ENCODE measurements around the gene CEP68. TPM values are rescaled to one million over a fixed set of nuclear protein-coding genes. Genes with fewer than 3 reads are reported as not detected.
A peak's percentile ranks its signal among the peaks of the same experiment; 100 is the strongest.

CEP68 gene
- total RNA-seq, 4 donors from 2014 or later, result 17.5 to 53.4 (median 27.6) TPM

DNA sequence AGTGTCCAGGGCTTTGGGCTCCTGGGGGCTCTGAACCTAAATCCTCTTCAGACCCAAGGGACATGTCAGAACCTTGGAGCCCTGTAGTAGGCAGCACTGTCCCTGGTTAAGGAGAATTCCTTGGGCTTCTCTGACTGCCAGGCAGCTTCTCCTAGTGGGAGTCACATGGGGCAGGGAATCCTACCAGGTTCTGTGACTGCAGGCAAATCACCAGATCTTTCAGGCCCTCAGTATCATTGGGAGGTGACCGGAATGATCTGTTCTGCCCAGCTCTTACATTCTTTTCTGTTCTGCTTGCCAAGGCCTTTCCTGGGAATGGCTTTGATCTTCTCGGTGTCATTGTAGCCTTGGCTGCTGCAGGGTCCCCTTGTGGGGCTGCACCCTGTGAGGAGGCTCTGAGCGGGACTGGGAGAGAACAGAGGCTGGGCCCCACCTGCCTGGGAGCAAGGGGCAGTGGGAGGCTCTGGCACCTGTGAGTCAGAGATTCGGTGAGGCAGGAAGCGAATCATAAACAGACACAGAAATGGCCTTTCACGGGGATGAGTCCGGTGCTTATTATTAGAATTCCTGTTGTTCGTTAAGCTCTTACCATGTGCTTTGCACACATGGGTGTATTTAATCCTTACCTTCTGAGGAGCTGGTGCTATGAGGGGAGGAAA is 14.1 kb downstream of the CEP68 start:
- peaks cover 66% of the 10 kb centered on the region for H3K4me1 ChIP-seq
- H3K27ac ChIP-seq, result peak overlapping the region; percentile 61
- TF ChIP-seq POLR2A (IDR thresholded peaks at IDR 0.05), result no peak
- peak in 1 of 2 donors; percentile 12 for TF ChIP-seq CTCF (IDR thresholded peaks at IDR 0.05)
- H3K4me3 ChIP-seq, result no peak overlapping the region
- H3K27me3 ChIP-seq, result no peaks in the 10 kb centered on the region
- H3K9me3 ChIP-seq, result no peaks in the 10 kb centered on the region
- 40% methylated on average over 8 of the region's 8 CpGs for WGBS
- DNase-seq (ENCODE audit: low spot score in 2 of 2), result no peak
- peaks cover 50% of the 10 kb centered on the region for H3K36me3 ChIP-seq

DNA sequence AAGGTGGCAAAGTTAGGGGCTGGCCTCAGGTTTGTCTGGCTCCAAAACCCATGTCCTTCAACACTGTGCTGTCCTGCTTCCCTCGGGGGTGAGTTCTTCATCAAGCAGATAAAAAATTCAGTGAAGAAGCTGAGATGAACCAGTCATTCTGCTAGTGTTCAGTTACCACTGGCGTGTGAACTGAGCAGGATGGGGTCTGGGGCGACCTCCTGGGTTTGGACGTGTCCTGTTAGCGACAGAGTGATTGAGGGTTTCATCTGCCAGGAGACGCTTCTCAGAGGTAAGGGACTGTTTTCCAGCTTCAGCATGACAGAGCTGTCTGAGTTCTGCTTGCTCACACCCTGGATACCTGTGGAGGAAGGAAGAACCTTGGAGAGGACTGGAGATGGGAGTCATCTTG is 14.6 kb downstream of the CEP68 start:
- peaks cover 66% of the 10 kb centered on the region for H3K4me1 ChIP-seq
- no peak for DNase-seq (ENCODE audit: low spot score in 2 of 2)
- WGBS, result 89% methylated on average over 6 of the region's 6 CpGs
- no peaks in the 10 kb centered on the region for H3K27me3 ChIP-seq
- no peak overlapping the region for H3K4me3 ChIP-seq
- H3K27ac ChIP-seq, result peak overlapping the region; percentile 61
- H3K36me3 ChIP-seq, result peaks cover 50% of the 10 kb centered on the region
- no peaks in the 10 kb centered on the region for H3K9me3 ChIP-seq
- TF ChIP-seq EP300 (IDR thresholded peaks at IDR 0.05) (no peak), POLR2A (IDR thresholded peaks at IDR 0.05) (no peak), POLR2AphosphoS5 (IDR thresholded peaks at IDR 0.05) (no peak), CTCF (IDR thresholded peaks at IDR 0.05) (no peak)

DNA sequence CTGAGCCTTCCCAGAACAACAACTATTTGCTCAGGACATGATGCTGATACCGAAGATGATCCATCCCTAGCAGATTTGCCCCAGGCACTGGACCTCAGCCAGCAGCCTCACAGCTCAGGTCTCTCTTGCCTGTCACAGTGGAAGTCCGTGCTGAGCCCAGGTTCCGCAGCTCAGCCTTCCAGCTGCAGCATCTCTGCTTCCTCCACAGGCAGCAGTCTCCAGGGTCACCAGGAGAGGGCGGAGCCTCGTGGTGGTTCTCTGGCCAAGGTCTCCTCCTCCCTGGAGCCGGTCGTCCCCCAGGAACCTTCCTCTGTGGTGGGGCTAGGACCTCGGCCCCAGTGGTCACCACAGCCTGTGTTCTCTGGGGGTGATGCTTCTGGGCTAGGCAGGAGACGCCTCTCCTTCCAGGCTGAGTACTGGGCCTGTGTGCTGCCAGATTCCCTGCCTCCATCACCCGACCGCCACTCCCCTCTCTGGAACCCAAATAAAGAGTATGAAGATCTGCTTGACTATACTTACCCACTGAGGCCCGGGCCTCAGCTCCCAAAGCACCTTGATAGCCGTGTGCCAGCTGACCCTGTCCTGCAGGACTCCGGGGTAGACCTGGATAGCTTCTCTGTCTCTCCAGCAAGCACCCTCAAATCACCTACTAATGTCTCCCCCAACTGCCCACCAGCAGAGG is 15.4 kb downstream of the CEP68 start:
- peaks cover 68% of the 10 kb centered on the region for H3K4me1 ChIP-seq
- 78% methylated on average over 11 of the region's 14 CpGs for WGBS

GRCh38 chr2:65072181-65072970 is 16.2 kb downstream of the CEP68 start:
- no peak for TF ChIP-seq EP300 (IDR thresholded peaks at IDR 0.05)
- TF ChIP-seq POLR2A (IDR thresholded peaks at IDR 0.05), result no peak
- no peak for TF ChIP-seq CTCF (IDR thresholded peaks at IDR 0.05)
- no peak for TF ChIP-seq POLR2AphosphoS5 (IDR thresholded peaks at IDR 0.05)
- H3K4me1 ChIP-seq, result peaks cover 65% of the 10 kb centered on the region
- H3K4me3 ChIP-seq, result no peak overlapping the region
- 79% methylated on average over 19 of the region's 20 CpGs for WGBS
- no peak for DNase-seq (ENCODE audit: low spot score in 2 of 2)
- H3K36me3 ChIP-seq, result peaks cover 59% of the 10 kb centered on the region
- H3K9me3 ChIP-seq, result no peaks in the 10 kb centered on the region
- H3K27me3 ChIP-seq, result no peaks in the 10 kb centered on the region
- no peak overlapping the region for H3K27ac ChIP-seq

More for the DNA sequence above, 15.4 kb downstream of the CEP68 start:
- H3K9me3 ChIP-seq, result no peaks in the 10 kb centered on the region
- H3K27me3 ChIP-seq, result no peaks in the 10 kb centered on the region
- H3K36me3 ChIP-seq, result peaks cover 52% of the 10 kb centered on the region
- TF ChIP-seq POLR2A (IDR thresholded peaks at IDR 0.05) (no peak), CTCF (IDR thresholded peaks at IDR 0.05) (peak in 1 of 2 donors; percentile 23)
- no peak overlapping the region for H3K4me3 ChIP-seq
- no peak overlapping the region for H3K27ac ChIP-seq
- no peak for DNase-seq (ENCODE audit: low spot score in 2 of 2)
